H9 (cell line): ENCODE results near the gene IQUB. TPM values are rescaled to one million over a fixed set of nuclear protein-coding genes. Genes with fewer than 3 reads are reported as not detected.

Experiments used
- DNase-seq: peaks from one replicate; pipeline ENCODE4 v3.0.0-alpha.2; 2017
- H2AFZ ChIP-seq: one replicate; pipeline ENCODE4 v1.6.1; 2013; ENCODE audit warnings: mild to moderate bottlenecking, low read length, control low read depth, moderate library complexity
- H2AK5ac ChIP-seq: 2 replicates; pipeline ENCODE4 v1.6.1; 2013; ENCODE audit warnings: low read length, control low read depth, mixed read lengths; ENCODE audit not compliant: insufficient read length
- H2BK120ac ChIP-seq: one replicate; pipeline ENCODE4 v1.6.1; 2013; ENCODE audit warnings: low read depth, mild to moderate bottlenecking, low read length, control low read depth, inconsistent platforms; ENCODE audit not compliant: poor library complexity, severe bottlenecking
- H2BK12ac ChIP-seq: 2 replicates; pipeline ENCODE4 v1.6.1; 2013; ENCODE audit warnings: low read length, control low read depth, mixed read lengths, low read depth; ENCODE audit not compliant: insufficient read length
- H2BK15ac ChIP-seq: 2 replicates; pipeline ENCODE4 v1.6.1; 2013; ENCODE audit warnings: low read depth, low read length, control low read depth
- H2BK20ac ChIP-seq: one replicate; pipeline ENCODE4 v1.6.1; 2013; ENCODE audit warnings: low read depth, mild to moderate bottlenecking, low read length, control low read depth, inconsistent platforms; ENCODE audit not compliant: poor library complexity, severe bottlenecking
- H2BK5ac ChIP-seq: 2 replicates; pipeline ENCODE4 v1.6.1; 2013; ENCODE audit warnings: low read length, control low read depth, mixed read lengths; ENCODE audit not compliant: insufficient read length
- H3K14ac ChIP-seq: 2 replicates; pipeline ENCODE4 v1.6.1; 2013; ENCODE audit warnings: low read length, control low read depth; ENCODE audit not compliant: insufficient read depth
- H3K18ac ChIP-seq: 2 replicates; pipeline ENCODE4 v1.6.1; 2013; ENCODE audit warnings: low read depth, mild to moderate bottlenecking, mixed read lengths, low read length, control low read depth; ENCODE audit not compliant: insufficient read length
- H3K23ac ChIP-seq: 2 replicates; pipeline ENCODE4 v1.6.1; 2013; ENCODE audit warnings: low read length, control low read depth, mixed read lengths, low read depth; ENCODE audit not compliant: insufficient read length
- H3K23me2 ChIP-seq: 2 replicates; pipeline ENCODE4 v1.6.1; 2013; ENCODE audit warnings: low read depth, mild to moderate bottlenecking, mixed read lengths, low read length, control low read depth; ENCODE audit not compliant: insufficient read length, poor library complexity, severe bottlenecking
- H3K27ac ChIP-seq: 2 replicates; pipeline ENCODE4 v1.5.1; 2013; ENCODE audit warnings: low read length, control low read depth, mixed read lengths, low read depth; ENCODE audit not compliant: insufficient read length
- H3K27me3 ChIP-seq: 2 replicates; pipeline ENCODE4 v1.6.1; 2013; ENCODE audit warnings: low read length, control low read depth, inconsistent platforms; ENCODE audit not compliant: insufficient read depth
- H3K4ac ChIP-seq: 2 replicates; pipeline ENCODE4 v1.6.1; 2013; ENCODE audit warnings: low read depth, mild to moderate bottlenecking, control low read depth, inconsistent platforms, low read length, moderate library complexity
- H3K4me1 ChIP-seq: 2 replicates; pipeline ENCODE4 v1.6.1; 2013; ENCODE audit warnings: low read length, control low read depth, inconsistent platforms; ENCODE audit not compliant: insufficient read depth
- H3K4me2 ChIP-seq: 2 replicates; pipeline ENCODE4 v1.6.1; 2013; ENCODE audit warnings: low read length, control low read depth, mixed read lengths; ENCODE audit not compliant: insufficient read length, insufficient read depth
- H3K56ac ChIP-seq: 2 replicates; pipeline ENCODE4 v1.6.1; 2013; ENCODE audit warnings: low read depth, mild to moderate bottlenecking, mixed read lengths, low read length, control low read depth; ENCODE audit not compliant: insufficient read length
- H3K79me1 ChIP-seq: 2 replicates; pipeline ENCODE4 v1.6.1; 2013; ENCODE audit warnings: low read depth, mild to moderate bottlenecking, moderate library complexity, low read length, control low read depth, inconsistent platforms; ENCODE audit not compliant: insufficient read depth, poor library complexity, severe bottlenecking
- H3K79me2 ChIP-seq: 2 replicates; pipeline ENCODE4 v1.6.1; 2013; ENCODE audit warnings: low read length, control low read depth, inconsistent platforms; ENCODE audit not compliant: insufficient read depth
- H3K9ac ChIP-seq: 2 replicates; pipeline ENCODE4 v1.6.1; 2013; ENCODE audit warnings: low read length, control low read depth, mixed read lengths; ENCODE audit not compliant: insufficient read length; ENCODE audit errors: extremely low read depth
- H3K9me3 ChIP-seq: one replicate; pipeline ENCODE4 v1.6.1; 2013; ENCODE audit warnings: low read depth, low read length, inconsistent platforms; ENCODE audit not compliant: control insufficient read depth
- H3T11ph ChIP-seq: one replicate; pipeline ENCODE4 v1.6.1; 2013; ENCODE audit warnings: mild to moderate bottlenecking, low read length, control low read depth, inconsistent platforms
- H4K20me1 ChIP-seq: one replicate; pipeline ENCODE4 v1.6.1; 2013; ENCODE audit not compliant: control insufficient read depth, insufficient read length, insufficient read depth
- H4K5ac ChIP-seq: 2 replicates; pipeline ENCODE4 v1.6.1; 2013; ENCODE audit warnings: low read depth, mild to moderate bottlenecking, mixed read lengths, low read length, control low read depth; ENCODE audit not compliant: insufficient read length
- H4K8ac ChIP-seq: replicated peaks from 2 replicates; pipeline ENCODE4 v1.6.1; 2013; ENCODE audit warnings: low read length, control low read depth, mixed read lengths, low read depth; ENCODE audit not compliant: insufficient read length
- H4K91ac ChIP-seq: 2 replicates; pipeline ENCODE4 v1.6.1; 2013; ENCODE audit warnings: low read depth, mild to moderate bottlenecking, moderate library complexity, mixed read lengths, low read length, control low read depth; ENCODE audit not compliant: insufficient read length
- H3K27ac Mint-ChIP-seq, 3 experiments: 2 replicates in 2 of 3; 3 replicates in 1 of 3; pipeline ENCODE4 v1.8.0; 2020 to 2021; ENCODE audit warnings: mixed read lengths in 3 of 3, mild to moderate bottlenecking in 1 of 3, moderate library complexity in 1 of 3
- H3K27me3 Mint-ChIP-seq: 2 replicates; pipeline ENCODE4 v1.8.0; 2021; ENCODE audit warnings: low read depth, mild to moderate bottlenecking, moderate library complexity, mixed read lengths
- H3K36me3 Mint-ChIP-seq, 3 experiments: 2 replicates in 2 of 3; 3 replicates in 1 of 3; pipeline ENCODE4 v1.8.0; 2020 to 2021; ENCODE audit warnings: low read depth in 3 of 3, mixed read lengths in 3 of 3; ENCODE audit not compliant: insufficient read depth in 1 of 3
- H3K4me1 Mint-ChIP-seq, 2 experiments: 2 replicates each; pipeline ENCODE4 v1.8.0; 2020; ENCODE audit warnings: mixed read lengths in 2 of 2
- H3K4me3 Mint-ChIP-seq, 2 experiments: 2 replicates in 1 of 2; 3 replicates in 1 of 2; pipeline ENCODE4 v1.8.0; 2020 to 2021; ENCODE audit warnings: mild to moderate bottlenecking in 2 of 2, mixed read lengths in 2 of 2, moderate library complexity in 1 of 2
- H3K9me3 Mint-ChIP-seq, 2 experiments: 2 replicates in 1 of 2; 3 replicates in 1 of 2; pipeline ENCODE4 v1.8.0; 2020; ENCODE audit warnings: mild to moderate bottlenecking in 2 of 2, mixed read lengths in 2 of 2, moderate library complexity in 1 of 2
- WGBS: extraction: QIAGEN DNeasy Blood & Tissue Kit; methylation state at CpG from one replicate; pipeline ENCODE4 v1.1.7; 2013; ENCODE audit warnings: missing lambda C conversion rate, low lambda C conversion rate, mixed read lengths; ENCODE audit not compliant: insufficient read length; ENCODE audit errors: extremely low coverage; 5-methylcytosine and 5-hydroxymethylcytosine counted together
- total RNA-seq: library from RNA; stranded (reverse); gene quantifications from 2 replicates; pipeline ENCODE4 v1.2.1, GENCODE V29; 2021
- TF ChIP-seq, protein P1 (sequence below): fragments of 200-600 bp; sonication (generic); conservative IDR thresholded peaks from 3 replicates; pipeline ENCODE4 v1.8.0; 2021; ENCODE audit warnings: antibody characterized with exemption, mild to moderate bottlenecking

IQUB gene
- total RNA-seq, 1 experiment from 2014 or later, result 0.28 TPM

DNA sequence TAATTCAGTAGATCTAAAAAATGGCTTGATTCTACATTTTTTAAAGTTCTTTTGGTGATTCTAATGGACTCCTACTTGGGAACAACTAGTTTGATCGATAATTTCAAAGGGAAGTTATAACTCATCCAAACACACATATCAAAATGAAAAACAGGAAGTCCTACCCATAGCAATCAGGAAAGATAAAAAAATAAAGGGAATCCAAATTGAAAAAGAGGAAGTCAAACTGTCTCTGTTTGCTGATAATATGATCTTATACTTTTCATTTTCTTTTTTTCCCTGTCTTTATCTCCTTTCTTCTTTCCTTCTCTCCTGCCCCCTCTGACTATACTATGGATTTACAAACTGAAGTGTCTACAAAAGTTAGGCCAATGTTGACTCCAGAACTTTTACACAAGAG, 118.8 kb downstream of the IQUB start:
- Histone ChIP-seq H2BK5ac (no peak overlapping the region), H2BK12ac (no peak overlapping the region), H3K27ac (no peak overlapping the region), H3K79me2 (no peaks in the 10 kb centered on the region), H2BK15ac (no peak overlapping the region), H2AFZ (no peak overlapping the region), H4K8ac (no peak overlapping the region), H3K27me3 (no peaks in the 10 kb centered on the region), H3K9me3 (peaks cover 13% of the 10 kb centered on the region), H2BK20ac (no peak overlapping the region), H3K23me2 (no peaks in the 10 kb centered on the region), H4K5ac (no peak overlapping the region), H3K9ac (no peak overlapping the region), H2BK120ac (no peak overlapping the region), H3K79me1 (no peaks in the 10 kb centered on the region), H3K18ac (no peak overlapping the region), H3K4me2 (no peak overlapping the region), H3K56ac (no peak overlapping the region), H3K14ac (no peak overlapping the region), H3T11ph (no peak overlapping the region), H4K91ac (no peak overlapping the region), H2AK5ac (no peak overlapping the region), H3K4me1 (no peaks in the 10 kb centered on the region; the same call in 1 of the 2 replicates), H4K20me1 (no peaks in the 10 kb centered on the region), H3K23ac (no peak overlapping the region), H3K4ac (no peak overlapping the region)
- no peak overlapping the region for H3K4me3 Mint-ChIP-seq
- DNase-seq, result no peak
- peaks cover 13 to 19% (median 13%) of the 10 kb centered on the region in 3 experiments for H3K36me3 Mint-ChIP-seq
- H3K27me3 Mint-ChIP-seq, result no peaks in the 10 kb centered on the region
- peaks cover 23 to 25% of the 10 kb centered on the region in 2 experiments for H3K9me3 Mint-ChIP-seq
- peaks cover 1 to 3% of the 10 kb centered on the region in 2 experiments for H3K4me1 Mint-ChIP-seq
- no peak overlapping the region for H3K27ac Mint-ChIP-seq
- TF ChIP-seq, protein P1, sequence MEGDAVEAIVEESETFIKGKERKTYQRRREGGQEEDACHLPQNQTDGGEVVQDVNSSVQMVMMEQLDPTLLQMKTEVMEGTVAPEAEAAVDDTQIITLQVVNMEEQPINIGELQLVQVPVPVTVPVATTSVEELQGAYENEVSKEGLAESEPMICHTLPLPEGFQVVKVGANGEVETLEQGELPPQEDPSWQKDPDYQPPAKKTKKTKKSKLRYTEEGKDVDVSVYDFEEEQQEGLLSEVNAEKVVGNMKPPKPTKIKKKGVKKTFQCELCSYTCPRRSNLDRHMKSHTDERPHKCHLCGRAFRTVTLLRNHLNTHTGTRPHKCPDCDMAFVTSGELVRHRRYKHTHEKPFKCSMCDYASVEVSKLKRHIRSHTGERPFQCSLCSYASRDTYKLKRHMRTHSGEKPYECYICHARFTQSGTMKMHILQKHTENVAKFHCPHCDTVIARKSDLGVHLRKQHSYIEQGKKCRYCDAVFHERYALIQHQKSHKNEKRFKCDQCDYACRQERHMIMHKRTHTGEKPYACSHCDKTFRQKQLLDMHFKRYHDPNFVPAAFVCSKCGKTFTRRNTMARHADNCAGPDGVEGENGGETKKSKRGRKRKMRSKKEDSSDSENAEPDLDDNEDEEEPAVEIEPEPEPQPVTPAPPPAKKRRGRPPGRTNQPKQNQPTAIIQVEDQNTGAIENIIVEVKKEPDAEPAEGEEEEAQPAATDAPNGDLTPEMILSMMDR, result no peak
- no CpG with 5 or more reads among the region's 1 CpG for WGBS
